GM19035 (cell line): Measurements from ENCODE around the gene LEFTY2.
A peak's percentile ranks its signal among the peaks of the same experiment; 100 is the strongest.
"Not testable (repeated sequence)": the region's sequence is repeated elsewhere in the genome, so short reads cannot be mapped to it uniquely, and the experiment has no call there.

Experiments used
- ATAC-seq: cut with Tn5 transposase; IDR thresholded peaks from one replicate; pipeline ENCODE4 v1.9.1; 2021; ENCODE audit not compliant: unreplicated experiment

Gene LEFTY2

DNA sequence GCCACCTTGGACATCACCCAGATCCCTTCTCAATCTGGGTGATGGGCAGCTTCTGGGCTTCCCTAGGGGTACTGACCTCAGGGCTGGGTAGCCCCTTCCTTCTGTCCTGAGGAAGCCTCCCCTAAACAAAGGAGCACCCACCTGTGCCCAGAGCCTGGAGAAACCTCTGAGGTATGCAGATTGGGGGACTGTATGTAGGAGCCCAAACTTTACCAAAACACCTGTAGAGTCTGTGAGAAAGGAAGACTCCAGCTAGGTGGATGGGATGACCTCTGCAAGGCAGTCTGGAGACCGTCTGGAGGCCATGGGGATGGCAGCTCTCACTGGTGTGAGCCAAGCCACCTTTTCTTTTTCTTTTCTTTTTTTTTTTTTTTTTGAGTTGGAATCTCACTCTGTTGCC, 13.7 kb upstream of the LEFTY2 start:
- no peak for ATAC-seq

DNA sequence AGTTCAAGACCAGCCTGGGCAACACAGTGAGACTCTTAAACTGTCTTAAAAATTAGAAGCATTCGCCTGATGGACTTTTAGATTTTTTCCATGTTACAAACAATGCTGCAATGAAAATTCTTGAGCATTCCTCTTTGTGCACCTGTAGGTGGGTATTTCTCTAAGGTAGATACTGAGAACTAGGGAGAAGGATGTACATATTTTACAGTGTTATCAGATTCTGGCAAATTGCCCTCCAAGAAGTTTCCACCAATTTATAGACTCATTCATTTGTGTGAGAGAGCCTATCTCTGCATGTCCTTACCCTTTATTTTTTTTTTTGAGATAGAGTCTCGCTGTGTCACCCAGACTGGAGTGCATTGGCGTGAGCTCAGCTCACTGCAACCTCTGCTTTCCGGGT, 12.3 kb upstream of the LEFTY2 start:
- no peak for ATAC-seq

- no peak for ATAC-seq
These were observed 10.0 kb upstream of the LEFTY2 start for GRCh38 chr1:225950905-225951497.

DNA sequence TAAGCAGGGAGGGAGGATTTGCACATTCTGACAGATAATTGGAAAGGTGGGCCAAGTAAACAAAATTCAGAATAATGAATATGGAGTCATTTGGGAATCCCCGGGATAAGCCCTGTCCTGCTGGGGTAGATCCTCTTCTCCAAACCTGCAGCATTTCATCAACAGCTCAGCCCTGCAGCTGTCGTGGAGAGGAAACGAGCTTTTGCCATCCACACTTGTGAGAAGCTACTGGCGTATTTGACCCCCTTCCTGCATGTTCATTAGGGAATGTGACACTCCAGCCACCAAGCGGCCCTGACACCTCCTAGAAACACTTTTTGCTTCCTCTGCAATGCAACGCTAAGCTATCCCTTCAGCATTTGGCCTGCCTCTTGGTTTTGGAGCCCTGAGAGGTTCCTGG, 8.0 kb upstream of the LEFTY2 start:
- no peak for ATAC-seq

DNA sequence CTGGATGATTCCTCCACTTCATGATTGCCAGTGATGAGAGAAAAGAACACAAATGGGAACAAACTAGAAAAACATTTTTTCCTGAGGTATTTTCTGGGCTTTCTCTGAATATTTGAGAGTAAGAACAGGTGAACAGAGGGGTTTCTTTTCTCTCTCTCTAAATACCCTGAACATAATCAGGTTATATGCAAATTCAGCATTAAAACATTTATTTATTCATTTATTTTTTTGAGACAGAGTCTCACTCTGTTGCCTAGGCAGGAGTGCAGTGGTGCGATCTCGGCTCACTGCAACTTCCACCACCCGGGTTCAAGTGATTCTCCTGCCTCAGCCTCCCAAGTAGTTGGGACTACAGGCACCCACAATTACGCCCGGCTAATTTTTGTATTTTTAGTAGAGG, 5.8 kb upstream of the LEFTY2 start:
- ATAC-seq: no peak

DNA sequence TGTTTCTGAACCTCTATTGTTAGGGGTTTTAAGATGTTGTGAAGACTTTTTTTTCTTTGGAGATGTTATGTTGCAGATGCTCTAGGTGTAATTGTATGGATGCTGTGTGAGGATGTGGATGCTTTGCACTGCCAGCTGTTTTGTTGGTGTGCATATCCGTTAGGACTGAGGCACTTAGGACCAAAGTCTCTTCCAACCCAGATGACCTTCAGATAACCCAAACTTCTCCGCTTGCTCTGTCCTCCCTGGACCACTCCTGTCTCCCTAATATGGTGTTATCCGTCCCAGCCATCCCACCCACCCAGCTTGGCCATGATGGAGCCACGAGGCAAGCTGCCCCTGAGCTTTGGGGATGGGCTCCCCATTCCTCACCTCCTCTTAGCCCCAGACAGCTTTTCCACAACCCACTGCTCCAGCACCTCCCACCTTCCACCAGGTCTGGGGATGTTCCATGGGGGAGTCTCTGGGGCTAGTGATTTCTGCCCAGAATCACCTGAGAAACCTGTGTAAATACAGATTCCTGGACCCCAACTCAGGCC, 5.1 kb upstream of the LEFTY2 start:
- ATAC-seq: no peak

- ATAC-seq: no peak
These were observed 4.5 kb upstream of the LEFTY2 start for GRCh38 chr1:225945564-225945963.

GRCh38 chr1:225944951-225945350, 3.9 kb upstream of the LEFTY2 start:
- ATAC-seq: peak; percentile 65

DNA sequence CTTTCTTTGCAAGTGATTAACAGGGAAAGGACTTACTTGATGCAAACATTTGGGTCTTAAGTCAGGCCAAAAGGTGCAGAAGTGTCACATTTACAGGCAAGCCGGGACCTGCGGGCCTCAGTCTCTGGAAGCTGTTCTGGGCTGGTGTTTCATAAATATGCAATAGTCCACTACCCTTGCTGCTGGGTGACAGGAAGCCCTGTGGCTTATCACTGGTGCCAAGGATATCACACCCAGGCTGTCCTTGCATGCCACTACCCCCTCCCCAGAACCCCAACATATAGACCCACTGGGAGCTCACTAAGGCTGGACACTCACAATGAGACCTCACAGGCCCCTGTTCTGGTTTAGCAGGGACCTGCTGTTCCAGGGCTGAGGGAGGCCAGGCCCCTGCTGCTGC, 3.4 kb upstream of the LEFTY2 start:
- no peak for ATAC-seq

DNA sequence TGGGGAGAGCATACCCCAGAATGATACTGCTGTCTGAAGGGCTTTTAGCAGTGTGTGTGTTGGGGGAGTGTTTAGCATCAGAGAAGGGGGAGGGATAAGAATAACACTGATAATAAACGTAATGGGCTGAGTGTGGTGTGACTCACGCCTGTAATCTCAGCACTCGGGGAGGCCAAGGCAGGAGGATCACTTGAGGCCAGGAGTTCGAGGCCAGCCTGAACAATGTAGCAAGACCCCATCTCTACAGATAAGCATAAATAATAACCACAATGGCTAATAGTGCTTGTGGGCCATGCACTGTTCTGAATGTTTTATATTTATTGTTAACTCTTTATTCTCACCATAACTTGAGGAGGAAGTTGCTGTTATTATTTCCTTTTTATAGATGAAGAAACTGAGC, 2.6 kb upstream of the LEFTY2 start:
- no peak for ATAC-seq

DNA sequence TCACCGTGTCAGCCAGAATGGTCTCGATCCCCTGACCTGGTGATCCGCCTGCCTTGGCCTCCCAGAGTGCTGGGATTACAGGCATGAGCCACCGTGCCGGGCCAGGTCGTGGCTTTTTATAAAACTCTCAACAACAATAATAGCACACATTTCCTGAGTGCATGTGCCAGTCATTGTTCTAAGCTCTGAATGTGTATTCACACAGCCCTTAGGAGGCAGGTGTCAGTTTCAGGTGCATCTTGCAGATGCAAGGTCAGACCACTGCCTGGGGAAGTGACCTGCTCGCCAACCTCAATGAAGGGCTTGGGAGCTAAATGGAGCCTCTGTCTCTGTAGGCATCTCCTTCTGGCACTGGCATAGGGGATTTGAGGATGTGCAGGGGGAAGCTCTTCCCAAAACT, 1.6 kb upstream of the LEFTY2 start:
- ATAC-seq: peak; percentile 77

DNA sequence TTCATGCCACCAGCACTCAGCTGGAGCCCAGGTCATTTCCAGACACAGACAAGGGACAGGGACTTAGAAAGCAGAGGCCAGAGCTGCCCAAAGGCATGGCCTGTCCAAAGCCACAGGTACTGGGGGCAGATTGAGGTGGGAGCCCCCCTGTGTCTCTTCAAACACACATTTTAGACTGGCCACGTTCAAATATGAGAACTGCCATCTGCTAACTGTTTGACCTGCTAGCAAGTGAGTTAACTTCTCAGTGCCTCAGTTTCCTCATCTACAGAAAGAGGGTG, 862 bp upstream of the LEFTY2 start:
- ATAC-seq: no peak

DNA sequence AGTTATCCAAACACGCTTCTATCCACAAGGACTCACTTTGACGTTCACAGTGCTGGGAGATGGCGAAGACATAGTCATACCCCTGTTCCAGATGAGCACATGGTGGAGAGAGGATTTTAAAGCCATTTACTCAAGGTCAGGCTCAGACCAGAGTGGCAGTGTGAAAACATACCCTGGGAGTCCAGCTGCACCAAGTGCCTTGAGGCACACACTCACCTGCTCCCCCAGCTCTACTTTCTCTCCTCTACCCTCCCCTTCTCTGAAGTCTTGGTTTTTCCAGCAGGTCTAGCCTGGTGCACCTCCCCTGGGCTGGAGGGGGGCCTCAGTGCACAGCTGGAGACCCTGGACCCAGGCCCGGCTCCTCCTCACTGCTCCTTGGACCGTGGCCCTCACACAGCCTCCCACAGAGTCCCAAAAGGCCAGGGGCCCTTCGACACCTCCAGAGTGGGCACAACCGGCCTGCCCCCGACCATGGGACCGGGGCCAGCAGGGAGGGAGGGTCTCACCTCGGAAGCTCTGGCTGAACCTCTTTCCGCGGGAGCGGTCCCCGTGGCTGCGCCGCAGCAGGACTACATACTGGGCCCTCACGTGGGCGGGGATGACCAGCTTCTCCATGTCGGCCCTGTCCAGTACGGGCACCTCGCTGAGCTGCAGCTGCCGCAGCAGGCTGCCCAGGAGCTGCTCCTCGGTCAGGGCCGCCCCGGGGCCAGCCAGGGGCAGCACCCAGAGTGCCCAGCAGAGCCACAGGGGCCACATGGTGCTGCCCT, 452 bp downstream of the LEFTY2 start:
- ATAC-seq: no peak

DNA sequence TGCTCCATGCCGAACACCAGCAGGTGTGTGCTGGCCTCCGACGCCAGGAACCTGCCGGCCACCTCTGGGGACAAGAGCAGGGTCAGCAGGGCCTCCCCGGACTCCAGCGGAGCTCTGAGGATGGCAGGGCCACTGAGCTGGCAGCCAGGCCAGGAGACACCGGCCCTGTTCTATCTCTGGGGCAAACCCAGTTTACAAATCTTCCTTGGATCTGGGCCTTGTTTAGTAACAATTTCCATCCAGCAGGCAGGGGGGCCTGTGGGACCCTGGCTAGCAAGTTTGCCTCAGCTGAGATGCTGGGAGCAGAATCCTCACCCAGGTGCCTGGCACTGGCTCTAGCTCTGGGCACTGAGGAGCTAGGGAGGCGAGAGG, 1.1 kb downstream of the LEFTY2 start:
- not testable (repeated sequence) for ATAC-seq

GRCh38 chr1:225939097-225939938, 1.7 kb downstream of the LEFTY2 start:
- ATAC-seq: not testable (repeated sequence)

DNA sequence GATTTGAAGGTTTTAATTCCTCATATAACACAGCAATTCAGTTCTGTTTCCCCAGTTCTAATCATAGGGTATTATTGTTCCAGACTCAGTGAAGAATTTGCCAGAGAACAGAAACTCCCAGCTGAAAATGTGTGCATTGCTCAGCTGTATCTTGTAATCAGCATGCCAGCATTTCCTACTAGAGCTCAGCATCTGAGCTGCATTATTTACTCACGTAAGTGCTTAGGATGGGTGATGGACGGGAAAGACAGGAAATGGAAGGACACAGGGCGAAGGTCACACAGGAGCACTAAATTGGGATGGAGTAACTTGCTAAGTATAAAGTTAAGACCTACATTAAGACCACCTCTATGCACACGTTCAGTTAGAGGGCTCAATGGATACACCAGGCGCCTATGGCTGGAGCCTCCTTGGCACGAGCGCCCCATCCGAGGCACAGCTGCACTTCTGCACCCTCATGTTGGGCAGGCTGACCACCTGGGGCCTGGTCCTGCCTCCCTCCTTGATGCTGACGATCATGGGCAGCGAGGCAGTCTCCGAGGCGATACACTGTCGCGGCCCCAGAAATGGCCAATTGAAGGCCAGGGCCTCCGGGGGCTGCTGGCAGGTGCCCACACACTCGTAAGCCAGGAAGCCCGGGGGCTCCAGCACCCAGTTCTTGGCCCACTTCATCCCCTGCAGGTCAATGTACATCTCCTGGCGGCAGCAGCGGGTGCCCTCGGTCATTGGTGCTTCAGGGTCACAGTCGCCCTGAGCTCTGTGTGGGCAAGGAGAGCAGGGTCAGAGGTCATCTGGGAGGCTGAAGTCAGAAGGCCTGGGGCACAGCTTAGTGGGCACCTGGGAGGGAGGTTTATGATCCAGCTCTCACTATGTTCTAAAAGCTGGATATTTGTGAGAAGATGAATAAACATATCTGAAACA, 3.7 kb downstream of the LEFTY2 start:
- ATAC-seq: no peak

DNA sequence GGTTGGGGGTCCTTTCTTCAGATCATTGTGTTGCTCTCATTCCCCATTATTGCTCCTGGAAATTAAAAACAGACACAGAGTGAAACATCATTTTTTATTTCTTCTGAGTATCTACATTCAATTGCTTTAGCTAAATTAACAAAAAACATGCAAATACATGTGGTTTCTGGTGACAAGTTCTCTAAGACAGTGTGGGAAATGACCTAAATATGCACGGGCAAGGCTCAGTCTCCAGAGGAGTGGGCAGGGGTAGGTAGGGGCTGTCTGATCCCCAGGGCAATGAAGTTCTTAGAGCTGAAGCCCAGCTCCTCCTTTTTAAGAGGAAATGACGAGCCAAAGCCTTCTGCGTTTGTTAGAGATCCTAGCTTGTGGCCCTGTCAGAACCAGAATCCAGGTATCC, 4.5 kb downstream of the LEFTY2 start:
- no peak for ATAC-seq

DNA sequence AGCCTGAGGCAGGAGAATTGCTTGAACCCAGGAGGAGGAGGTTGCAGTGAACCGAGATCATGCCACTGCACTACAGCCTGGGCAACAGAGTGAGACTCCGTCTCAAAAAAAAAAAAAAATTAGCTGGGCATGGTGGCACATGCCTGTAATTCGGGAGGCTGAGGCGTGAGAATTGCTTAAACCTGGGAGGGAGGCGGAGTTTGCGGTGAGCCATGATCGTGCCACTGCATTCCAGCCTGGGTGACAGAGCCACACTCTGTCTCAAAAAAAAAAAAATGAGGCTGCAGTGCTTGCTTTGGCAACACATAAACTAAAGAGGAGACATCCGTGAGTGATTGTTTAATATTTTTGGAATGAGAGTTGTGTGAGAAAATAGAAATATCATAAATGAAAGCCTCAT, 4.9 kb downstream of the LEFTY2 start:
- not testable (repeated sequence) for ATAC-seq

DNA sequence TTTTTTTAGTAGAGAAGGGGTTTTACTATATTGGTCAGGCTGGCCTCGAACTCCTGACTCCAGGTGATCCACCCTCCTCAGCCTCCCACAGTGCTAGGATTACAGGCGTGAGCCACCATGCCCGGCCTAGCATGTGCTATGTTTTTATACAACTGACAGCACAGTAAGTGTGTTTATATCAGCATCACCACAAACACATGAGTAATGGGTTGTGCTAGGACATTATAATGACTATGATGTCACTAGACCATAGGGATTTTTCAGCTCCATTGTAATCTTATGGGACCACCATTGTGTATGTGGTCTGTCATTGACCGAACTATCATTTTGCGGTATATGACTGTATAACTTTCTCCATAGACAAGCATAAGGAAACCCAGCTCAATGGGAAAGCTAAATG, 6.3 kb downstream of the LEFTY2 start:
- ATAC-seq: no peak

GRCh38 chr1:225933072-225933471, 7.9 kb downstream of the LEFTY2 start:
- ATAC-seq: no peak
